ENCODE results near the gene WDR36. TPM values are rescaled to one million over a fixed set of nuclear protein-coding genes. Genes with fewer than 3 reads are reported as not detected.

The WDR36 gene
- total and polyA plus RNA-seq, 9 of the 15 experiments (the other 6 are each of a cell fraction or from before 2014, with no cell fraction given): 25.7 to 68.0 (median 41.5) TPM

- TF ChIP-seq, protein P1, sequence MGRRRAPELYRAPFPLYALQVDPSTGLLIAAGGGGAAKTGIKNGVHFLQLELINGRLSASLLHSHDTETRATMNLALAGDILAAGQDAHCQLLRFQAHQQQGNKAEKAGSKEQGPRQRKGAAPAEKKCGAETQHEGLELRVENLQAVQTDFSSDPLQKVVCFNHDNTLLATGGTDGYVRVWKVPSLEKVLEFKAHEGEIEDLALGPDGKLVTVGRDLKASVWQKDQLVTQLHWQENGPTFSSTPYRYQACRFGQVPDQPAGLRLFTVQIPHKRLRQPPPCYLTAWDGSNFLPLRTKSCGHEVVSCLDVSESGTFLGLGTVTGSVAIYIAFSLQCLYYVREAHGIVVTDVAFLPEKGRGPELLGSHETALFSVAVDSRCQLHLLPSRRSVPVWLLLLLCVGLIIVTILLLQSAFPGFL (CRISPR knock-in tag; IDR thresholded peaks at IDR 0.05): no peak
- TF ChIP-seq MAFK (IDR thresholded peaks at IDR 0.05; ENCODE audit: low read length) (no peak), THRA (IDR thresholded peaks at IDR 0.05) (no peak), ELK3 (CRISPR knock-in tag; IDR thresholded peaks at IDR 0.05) (no peak), DIDO1 (tag; IDR thresholded peaks at IDR 0.05; ENCODE audit: low read depth) (no peak), KAT7 (CRISPR knock-in tag; IDR thresholded peaks at IDR 0.05; ENCODE audit: borderline replicate concordance) (no peak), DPF2 (IDR thresholded peaks at IDR 0.05) (no peak), MEIS2 (IDR thresholded peaks at IDR 0.05; ENCODE audit: partially characterized antibody) (no peak), RFX5 (IDR thresholded peaks at IDR 0.05; ENCODE audit: low read depth, low read length) (no peak), CREBBP (IDR thresholded peaks at IDR 0.05; ENCODE audit: low read depth, low read length) (no peak)
These were observed 75.4 kb downstream of the WDR36 start (continued) for GRCh38 chr5:111167551-111167950.
